PC-3 (cell line): Measurements from ENCODE around the gene SH2D2A. TPM values are rescaled to one million over a fixed set of nuclear protein-coding genes. Genes with fewer than 3 reads are reported as not detected.

Source experiments
- ATAC-seq: fragments of 200-7000 bp; cut with Tn5 transposase; 2 replicates; pipeline ENCODE4 v1.9.1; 2020; ENCODE audit warnings: mild to moderate bottlenecking, moderate library complexity
- BruUV-seq: library from RNA; stranded (reverse); fragments of 400-500 nt; replicated peaks from 2 replicates; lab custom pipeline; 2021; lab: Mats Ljungman, UMichigan
- CTCF ChIA-PET: fragments of 300-600 bp; sonication (Branson Sonifier 250); formaldehyde crosslinking; loops from one replicate; lab custom pipeline; 2022; ENCODE audit warnings: antibody characterized with exemption; lab: Charles Lee
- POLR2A ChIA-PET: fragments of 300-600 bp; sonication (Branson Sonifier 250); formaldehyde crosslinking; loops from one replicate; lab custom pipeline; 2022; ENCODE audit warnings: antibody characterized with exemption; ENCODE audit not compliant: unreplicated experiment; lab: Charles Lee
- DNase-seq: peaks from one replicate; pipeline ENCODE4 v3.0.0-alpha.2; 2015
- H2AFZ ChIP-seq: fragments of 300-600 bp; sonication (generic); 2 replicates; pipeline ENCODE4 v1.6.0; 2016; ENCODE audit warnings: antibody characterized with exemption, low read length
- H3F3A ChIP-seq: fragments of 300-600 bp; sonication (generic); one replicate; pipeline ENCODE4 v1.6.0; 2017; ENCODE audit warnings: antibody characterized with exemption, low read length, control low read depth, mild to moderate bottlenecking; ENCODE audit not compliant: unreplicated experiment
- H3K27ac ChIP-seq: fragments of 300-600 bp; sonication (generic); 2 replicates; pipeline ENCODE4 v1.5.1; 2016; ENCODE audit warnings: mild to moderate bottlenecking, low read length
- H3K27me3 ChIP-seq: fragments of 300-600 bp; sonication (generic); 2 replicates; pipeline ENCODE4 v1.6.1; 2016; ENCODE audit warnings: low read length, mixed read lengths
- H3K36me3 ChIP-seq: fragments of 300-600 bp; sonication (generic); 2 replicates; pipeline ENCODE4 v1.6.1; 2016; ENCODE audit warnings: low read depth, mixed run types, low read length, mixed read lengths
- H3K4me1 ChIP-seq: fragments of 300-600 bp; sonication (generic); 2 replicates; pipeline ENCODE4 v1.5.1; 2016; ENCODE audit warnings: low read length; ENCODE audit not compliant: insufficient read depth
- H3K4me2 ChIP-seq: fragments of 300-600 bp; sonication (generic); 2 replicates; pipeline ENCODE4 v1.6.0; 2016; ENCODE audit warnings: low read length
- H3K4me3 ChIP-seq: fragments of 300-600 bp; sonication (generic); 2 replicates; pipeline ENCODE4 v1.5.1; 2016; ENCODE audit warnings: mild to moderate bottlenecking, low read length, mixed read lengths
- H3K79me2 ChIP-seq: fragments of 300-600 bp; sonication (generic); 2 replicates; pipeline ENCODE4 v1.6.1; 2017; ENCODE audit warnings: low read length, mixed read lengths
- H3K9ac ChIP-seq: fragments of 300-600 bp; sonication (generic); 2 replicates; pipeline ENCODE4 v1.6.0; 2016; ENCODE audit warnings: mild to moderate bottlenecking, low read length
- H3K9me2 ChIP-seq: fragments of 300-600 bp; sonication (generic); replicated peaks from 2 replicates; pipeline ENCODE4 v1.6.1; 2016; ENCODE audit warnings: mixed run types, low read length, mixed read lengths
- H3K9me3 ChIP-seq: fragments of 300-600 bp; sonication (generic); 2 replicates; pipeline ENCODE4 v1.6.1; 2016; ENCODE audit warnings: low read length, mixed read lengths
- H4K20me1 ChIP-seq: fragments of 300-600 bp; sonication (generic); 2 replicates; pipeline ENCODE4 v1.6.1; 2016; ENCODE audit warnings: low read length, mixed read lengths
- EZH2 ChIP-seq: fragments of 300-600 bp; sonication (generic); IDR thresholded peaks from one replicate; pipeline ENCODE4 v1.6.1; 2017; ENCODE audit warnings: antibody characterized with exemption, mild to moderate bottlenecking, low read length; ENCODE audit not compliant: unreplicated experiment
- EZH2phosphoT487 ChIP-seq: fragments of 300-600 bp; sonication (generic); IDR thresholded peaks from 2 replicates; pipeline ENCODE4 v1.6.1; 2018; ENCODE audit warnings: mild to moderate bottlenecking, antibody characterized with exemption, low read length, borderline replicate concordance
- intact Hi-C: fragments of 100-400 bp; cut with micrococcal nuclease; formaldehyde crosslinking; loops from 2 replicates; pipeline ENCODE4 v1.9.0; 2023
- total RNA-seq: library from RNA; depleted of rRNA; stranded (reverse); fragments of >200 nt; gene quantifications from 2 replicates; pipeline ENCODE4 v1.2.3, GENCODE V29; 2014
- TF ChIP-seq, protein P1 (sequence below): fragments of 300-600 bp; sonication (generic); conservative IDR thresholded peaks from 2 replicates; pipeline ENCODE4 v1.5.1; 2017; ENCODE audit warnings: antibody characterized with exemption, low read depth, mild to moderate bottlenecking, low read length

SH2D2A gene
- total RNA-seq, 1 experiment from 2014 or later, result 6.9 TPM

DNA sequence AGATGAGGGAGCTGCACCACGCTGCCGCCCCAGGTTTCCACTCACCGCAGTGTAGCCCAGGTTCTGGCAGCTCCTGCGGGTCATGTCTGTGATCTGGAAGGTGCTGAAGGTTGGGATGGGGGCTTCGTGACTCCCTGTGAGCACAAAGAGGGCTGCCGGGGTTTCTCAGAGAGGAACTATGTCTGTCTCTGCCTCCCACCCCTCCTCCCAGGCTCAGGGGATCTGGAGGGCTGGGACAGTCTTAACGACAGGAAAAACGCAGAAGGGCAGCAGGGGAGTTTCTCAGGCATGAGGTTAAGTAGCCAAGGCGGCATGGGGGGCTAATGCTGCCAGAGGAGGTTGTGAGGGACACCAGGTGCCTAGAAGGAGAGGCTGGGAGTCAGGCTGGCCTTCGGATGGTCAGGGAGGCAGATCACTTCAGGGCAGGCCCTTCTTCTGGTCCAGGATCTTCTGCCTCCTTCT lies 656 bp downstream of the SH2D2A start:
- intact Hi-C loops, result no loop called here
- Histone ChIP-seq H3K9ac (peak overlapping the region; percentile 65), H3K4me2 (peak overlapping the region; percentile 54), H3F3A (no peaks in the 10 kb centered on the region), H3K9me3 (no peaks in the 10 kb centered on the region), H4K20me1 (no peaks in the 10 kb centered on the region), H3K4me3 (peak overlapping the region; percentile 15; the same call in 1 of the 2 replicates), H3K36me3 (no peaks in the 10 kb centered on the region), H3K79me2 (no peaks in the 10 kb centered on the region), H3K9me2 (no peaks in the 10 kb centered on the region), H2AFZ (no peak overlapping the region), H3K4me1 (peaks cover 45% of the 10 kb centered on the region), H3K27ac (peak overlapping the region; percentile 83), H3K27me3 (no peaks in the 10 kb centered on the region)
- no TSS peak for BruUV-seq
- TF ChIP-seq, protein P1, sequence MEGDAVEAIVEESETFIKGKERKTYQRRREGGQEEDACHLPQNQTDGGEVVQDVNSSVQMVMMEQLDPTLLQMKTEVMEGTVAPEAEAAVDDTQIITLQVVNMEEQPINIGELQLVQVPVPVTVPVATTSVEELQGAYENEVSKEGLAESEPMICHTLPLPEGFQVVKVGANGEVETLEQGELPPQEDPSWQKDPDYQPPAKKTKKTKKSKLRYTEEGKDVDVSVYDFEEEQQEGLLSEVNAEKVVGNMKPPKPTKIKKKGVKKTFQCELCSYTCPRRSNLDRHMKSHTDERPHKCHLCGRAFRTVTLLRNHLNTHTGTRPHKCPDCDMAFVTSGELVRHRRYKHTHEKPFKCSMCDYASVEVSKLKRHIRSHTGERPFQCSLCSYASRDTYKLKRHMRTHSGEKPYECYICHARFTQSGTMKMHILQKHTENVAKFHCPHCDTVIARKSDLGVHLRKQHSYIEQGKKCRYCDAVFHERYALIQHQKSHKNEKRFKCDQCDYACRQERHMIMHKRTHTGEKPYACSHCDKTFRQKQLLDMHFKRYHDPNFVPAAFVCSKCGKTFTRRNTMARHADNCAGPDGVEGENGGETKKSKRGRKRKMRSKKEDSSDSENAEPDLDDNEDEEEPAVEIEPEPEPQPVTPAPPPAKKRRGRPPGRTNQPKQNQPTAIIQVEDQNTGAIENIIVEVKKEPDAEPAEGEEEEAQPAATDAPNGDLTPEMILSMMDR, result no peak
- TF ChIP-seq EZH2phosphoT487, result no peak
- TF ChIP-seq EZH2, result no peak
- CTCF ChIA-PET, result no interaction called here
- POLR2A ChIA-PET, result no interaction called here
- ATAC-seq (no peak), DNase-seq (no peak)

DNA sequence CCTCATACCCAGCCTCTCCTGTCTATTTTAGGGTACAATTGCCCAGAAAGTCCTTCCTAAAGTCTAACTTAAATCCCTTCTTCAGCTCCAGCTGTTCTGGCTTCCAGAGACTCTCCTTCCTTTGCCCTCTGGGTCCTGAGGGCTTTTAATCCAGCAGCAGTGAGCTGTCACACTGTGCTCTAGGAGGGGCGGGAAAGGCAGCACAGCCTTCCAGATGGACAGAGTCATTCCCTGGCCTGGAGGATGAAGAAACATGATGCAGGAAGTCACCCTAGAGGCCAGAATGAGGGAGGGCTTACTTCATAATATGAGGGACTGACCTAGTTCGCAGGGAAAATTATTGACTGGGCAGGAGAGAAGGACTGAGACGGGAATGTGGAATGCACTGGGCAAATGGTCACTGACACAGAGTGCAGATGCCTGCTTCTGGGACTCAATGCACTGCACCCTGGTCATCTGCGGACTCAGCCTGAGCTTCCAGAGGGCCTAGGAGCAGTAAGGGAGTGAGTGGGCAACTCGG lies 1.3 kb downstream of the SH2D2A start:
- ChIA-PET CTCF (no interaction called here), POLR2A (no interaction called here)
- Histone ChIP-seq H3K4me2 (peak overlapping the region; percentile 25), H3K36me3 (no peaks in the 10 kb centered on the region), H3K4me3 (no peak overlapping the region), H3K9me3 (no peaks in the 10 kb centered on the region), H3K9me2 (no peaks in the 10 kb centered on the region), H3K4me1 (peaks cover 45% of the 10 kb centered on the region), H3K79me2 (no peaks in the 10 kb centered on the region), H3K27me3 (no peaks in the 10 kb centered on the region), H3F3A (no peaks in the 10 kb centered on the region), H3K27ac (peak overlapping the region; percentile 83), H4K20me1 (no peaks in the 10 kb centered on the region), H3K9ac (peak overlapping the region; percentile 66), H2AFZ (no peak overlapping the region)
- TF ChIP-seq EZH2phosphoT487, result no peak
- no peak for TF ChIP-seq EZH2
- TF ChIP-seq, protein P1, result 0 out of 2 replicates have a peak, but pooled peaks have one; percentile 20
- DNase-seq (peak; percentile 69), ATAC-seq (peak; percentile 45)
- no TSS peak for BruUV-seq
- intact Hi-C loops, result no loop called here

DNA sequence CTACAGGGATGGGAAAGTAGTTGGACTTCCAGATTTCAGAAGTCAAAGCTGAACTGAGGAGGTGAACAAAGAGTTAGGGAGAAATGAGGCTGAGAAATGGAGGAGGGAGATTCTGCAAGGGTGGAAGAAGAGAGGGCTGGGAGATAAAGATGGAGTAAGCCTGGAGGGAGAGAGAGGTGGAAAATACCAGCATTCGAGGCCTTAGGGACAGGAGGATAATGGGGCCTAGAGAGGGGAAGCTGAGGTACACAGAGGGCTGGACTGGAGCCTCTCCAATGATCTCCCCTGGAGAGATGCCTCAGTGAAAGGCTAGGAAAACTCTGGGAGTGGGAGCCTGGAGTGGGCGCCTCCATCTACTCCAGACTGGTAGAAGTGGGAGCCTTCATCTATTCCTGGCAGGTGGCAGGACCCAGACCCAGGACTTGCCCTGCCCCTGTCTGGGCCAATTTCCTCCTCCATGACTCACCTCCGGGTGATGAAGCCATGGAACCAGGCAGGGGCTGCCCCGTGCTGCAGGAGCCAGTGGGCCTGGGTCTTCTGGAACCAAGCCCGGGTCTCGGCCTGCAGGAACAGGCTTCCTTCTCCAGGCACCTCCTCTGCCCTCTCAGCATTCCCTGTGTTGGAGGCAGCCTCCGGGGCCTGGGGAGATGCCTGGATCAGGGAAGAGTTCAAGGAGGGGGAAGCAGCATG lies 1.9 kb downstream of the SH2D2A start:
- BruUV-seq, result no TSS peak
- peak overlapping the region; percentile 75; the same call in 1 of the 2 replicates for H2AFZ ChIP-seq
- no peaks in the 10 kb centered on the region for H3K9me2 ChIP-seq
- TF ChIP-seq, protein P1, result no peak
- TF ChIP-seq EZH2phosphoT487, result no peak
- no peak for TF ChIP-seq EZH2
- no peaks in the 10 kb centered on the region for H3K36me3 ChIP-seq
- POLR2A ChIA-PET, result no interaction called here
- H3K27ac ChIP-seq, result peak overlapping the region; percentile 83
- peaks cover 45% of the 10 kb centered on the region for H3K4me1 ChIP-seq
- ATAC-seq (peak; percentile 61), DNase-seq (peak; percentile 57)
- H3K79me2 ChIP-seq, result no peaks in the 10 kb centered on the region
- CTCF ChIA-PET, result interaction anchor here (0.6 to 0.7 kb wide), 2 partner anchors 45 to 78 kb away, joined by 9 to 12 read pairs; no protein-coding TSS in a partner anchor
- no peaks in the 10 kb centered on the region for H4K20me1 ChIP-seq
- intact Hi-C loops, result no loop called here
- peak overlapping the region; percentile 66 for H3K9ac ChIP-seq
- peak overlapping the region; percentile 82 for H3K4me2 ChIP-seq
- no peaks in the 10 kb centered on the region for H3F3A ChIP-seq
- H3K27me3 ChIP-seq, result no peaks in the 10 kb centered on the region
- H3K9me3 ChIP-seq, result no peaks in the 10 kb centered on the region
- H3K4me3 ChIP-seq, result no peak overlapping the region
